ENCODE measurements around the gene NT5C. TPM values are rescaled to one million over a fixed set of nuclear protein-coding genes. Genes with fewer than 3 reads are reported as not detected.

Gene NT5C
- total RNA-seq, 1 donor: 24.3 TPM

DNA sequence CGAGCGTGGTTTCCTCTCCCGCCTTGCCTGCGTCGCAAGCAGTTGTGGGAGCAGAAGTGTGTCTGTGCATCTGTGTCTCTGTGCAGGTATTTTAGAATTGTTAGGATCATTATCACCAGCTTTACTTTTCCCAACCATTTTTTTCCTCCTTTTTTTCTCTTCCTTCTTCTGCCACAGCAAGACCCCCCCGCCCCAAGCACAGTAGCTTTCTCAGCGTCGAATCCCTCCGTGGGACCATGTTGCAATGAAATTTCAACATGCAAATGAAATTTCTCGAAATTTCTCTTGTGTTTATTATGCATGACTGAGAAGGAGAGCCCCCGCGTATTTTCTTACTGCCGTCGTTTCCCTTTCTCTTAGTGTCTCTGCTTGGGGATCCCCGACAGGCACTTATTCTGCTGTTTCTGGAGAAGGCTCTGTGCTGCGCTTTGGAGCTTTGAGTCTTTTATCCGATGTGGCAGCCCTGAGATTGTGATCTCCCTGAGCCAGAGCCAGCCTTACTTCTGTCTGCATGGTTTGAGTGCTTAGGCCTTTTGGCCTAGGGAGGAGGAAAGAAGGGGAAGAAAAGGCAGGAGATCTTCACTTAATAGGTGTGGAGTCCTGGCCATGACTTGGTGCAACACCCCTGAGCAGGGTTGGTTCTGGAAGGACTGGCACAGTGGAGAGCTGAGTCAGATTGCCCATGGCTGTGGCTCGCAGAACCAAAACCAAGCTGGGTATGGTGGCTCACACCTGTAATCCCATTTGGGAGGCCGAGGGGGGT lies 16.8 kb downstream of the NT5C start:
- peaks cover 47% of the 10 kb centered on the region for H3K4me1 ChIP-seq (ENCODE audit: insufficient read depth, low read length)
- H3K9me3 ChIP-seq (ENCODE audit: low read depth, low read length): no peaks in the 10 kb centered on the region
- H3K4me3 ChIP-seq (ENCODE audit: low read length): peak overlapping the region; percentile 56
- no peaks in the 10 kb centered on the region for H3K27me3 ChIP-seq (ENCODE audit: insufficient read depth, low read length)

DNA sequence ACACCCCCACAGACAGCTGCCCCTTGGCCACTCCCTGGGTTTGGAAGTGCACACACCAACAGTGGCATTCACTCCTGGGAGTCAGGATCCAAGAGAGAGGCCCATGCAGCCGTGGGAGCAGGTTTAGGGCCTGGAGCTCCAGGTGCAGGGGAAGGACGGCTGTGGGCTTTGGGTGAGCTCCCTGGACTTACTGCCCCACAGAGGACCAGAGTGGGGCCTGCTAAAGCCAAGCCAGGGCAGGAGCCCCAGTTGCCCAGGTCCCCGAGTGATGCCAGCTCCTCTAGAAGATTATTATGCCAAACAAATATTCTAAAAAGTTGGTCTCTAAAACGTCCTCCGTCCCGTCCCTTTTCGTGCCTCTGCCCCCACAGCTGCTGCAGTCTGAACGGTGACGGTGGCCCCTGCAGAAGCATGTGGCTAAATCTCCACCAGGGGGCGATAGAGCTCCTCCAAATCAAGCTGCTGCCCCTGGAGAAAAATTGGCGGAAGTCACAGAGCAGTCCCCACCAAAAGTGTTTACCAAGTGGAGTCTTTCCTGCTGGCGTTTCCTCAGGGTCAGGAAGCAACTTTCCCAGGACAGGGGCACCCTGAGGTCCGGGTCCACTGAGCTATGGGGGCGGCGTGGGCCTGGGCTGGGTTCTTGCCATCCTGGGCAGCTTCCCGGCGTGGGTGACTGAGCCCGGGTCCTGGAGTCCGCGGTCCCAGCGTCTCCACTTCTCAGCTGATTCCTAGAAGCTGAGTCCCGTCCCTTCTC lies 17.6 kb downstream of the NT5C start:
- H3K4me3 ChIP-seq (ENCODE audit: low read length): peak overlapping the region; percentile 56
- H3K4me1 ChIP-seq (ENCODE audit: insufficient read depth, low read length): peaks cover 52% of the 10 kb centered on the region
- H3K9me3 ChIP-seq (ENCODE audit: low read depth, low read length): no peaks in the 10 kb centered on the region

DNA sequence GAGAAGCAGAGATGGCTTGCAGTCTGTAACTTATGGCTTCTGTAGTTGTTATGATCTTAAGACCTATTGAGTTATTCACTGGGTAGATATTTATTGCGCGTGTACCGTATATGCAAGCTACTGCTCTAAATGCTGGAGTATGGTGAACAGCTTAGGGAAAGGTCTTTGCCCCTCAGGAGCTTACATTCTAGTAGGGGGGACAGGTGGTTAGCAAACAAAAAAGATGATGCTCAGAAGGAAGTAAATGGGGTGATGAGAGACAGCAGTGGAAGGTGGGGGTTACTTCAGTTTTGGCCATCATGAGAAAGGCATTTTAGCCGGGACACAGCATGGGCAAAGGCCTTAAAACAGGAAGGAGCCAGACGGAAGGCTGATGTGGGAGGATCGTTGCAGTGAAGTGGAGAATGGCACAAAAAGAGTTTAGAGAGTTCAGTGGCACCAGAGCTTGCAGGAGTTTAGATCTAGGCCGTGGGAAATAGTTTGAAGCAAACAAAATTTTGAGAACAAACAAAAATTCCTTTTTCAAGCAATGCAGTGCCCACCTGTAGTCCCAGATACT lies 19.7 kb downstream of the NT5C start:
- H3K9me3 ChIP-seq (ENCODE audit: low read depth, low read length): no peaks in the 10 kb centered on the region
- no peaks in the 10 kb centered on the region for H3K27me3 ChIP-seq (ENCODE audit: insufficient read depth, low read length)
- peaks cover 56% of the 10 kb centered on the region for H3K4me1 ChIP-seq (ENCODE audit: insufficient read depth, low read length)
- no peak overlapping the region for H3K4me3 ChIP-seq (ENCODE audit: low read length)

More for the DNA sequence above, 17.6 kb downstream of the NT5C start:
- H3K27me3 ChIP-seq (ENCODE audit: insufficient read depth, low read length): no peaks in the 10 kb centered on the region

DNA sequence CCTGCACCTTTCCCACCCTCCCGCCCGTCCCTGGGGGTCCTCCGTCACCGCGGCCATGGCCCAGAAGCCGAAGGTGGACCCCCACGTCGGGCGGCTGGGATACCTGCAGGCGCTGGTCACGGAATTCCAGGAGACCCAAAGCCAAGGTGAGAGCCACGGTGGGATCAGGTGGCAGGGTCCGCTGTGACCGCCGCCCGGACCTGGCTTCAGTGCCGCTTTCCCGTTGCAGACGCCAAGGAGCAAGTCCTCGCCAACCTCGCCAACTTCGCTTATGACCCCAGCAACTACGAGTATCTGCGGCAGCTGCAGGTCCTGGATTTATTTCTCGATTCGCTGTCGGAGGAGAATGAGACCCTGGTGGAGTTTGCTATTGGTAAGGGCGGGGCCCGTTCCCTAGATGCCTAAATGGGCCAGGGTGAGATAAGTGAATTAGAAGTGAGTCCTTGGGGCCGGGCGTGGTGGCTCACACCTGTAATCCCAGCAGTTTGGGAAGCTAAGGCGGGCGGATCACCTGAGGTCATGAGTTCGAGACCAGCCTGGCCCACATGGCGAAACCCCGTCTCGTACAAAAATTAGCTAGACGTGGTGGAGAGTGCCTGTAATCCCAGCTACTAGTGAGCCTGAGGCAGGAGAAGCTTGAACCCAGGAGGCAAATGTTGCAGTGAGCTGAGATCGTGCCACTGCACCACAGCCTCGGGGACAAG lies 21.2 kb downstream of the NT5C start:
- Histone ChIP-seq H3K4me3 (ENCODE audit: low read length) (peak overlapping the region; percentile 83), H3K9me3 (ENCODE audit: low read depth, low read length) (no peaks in the 10 kb centered on the region), H3K4me1 (ENCODE audit: insufficient read depth, low read length) (peaks cover 51% of the 10 kb centered on the region), H3K27me3 (ENCODE audit: insufficient read depth, low read length) (no peaks in the 10 kb centered on the region)

DNA sequence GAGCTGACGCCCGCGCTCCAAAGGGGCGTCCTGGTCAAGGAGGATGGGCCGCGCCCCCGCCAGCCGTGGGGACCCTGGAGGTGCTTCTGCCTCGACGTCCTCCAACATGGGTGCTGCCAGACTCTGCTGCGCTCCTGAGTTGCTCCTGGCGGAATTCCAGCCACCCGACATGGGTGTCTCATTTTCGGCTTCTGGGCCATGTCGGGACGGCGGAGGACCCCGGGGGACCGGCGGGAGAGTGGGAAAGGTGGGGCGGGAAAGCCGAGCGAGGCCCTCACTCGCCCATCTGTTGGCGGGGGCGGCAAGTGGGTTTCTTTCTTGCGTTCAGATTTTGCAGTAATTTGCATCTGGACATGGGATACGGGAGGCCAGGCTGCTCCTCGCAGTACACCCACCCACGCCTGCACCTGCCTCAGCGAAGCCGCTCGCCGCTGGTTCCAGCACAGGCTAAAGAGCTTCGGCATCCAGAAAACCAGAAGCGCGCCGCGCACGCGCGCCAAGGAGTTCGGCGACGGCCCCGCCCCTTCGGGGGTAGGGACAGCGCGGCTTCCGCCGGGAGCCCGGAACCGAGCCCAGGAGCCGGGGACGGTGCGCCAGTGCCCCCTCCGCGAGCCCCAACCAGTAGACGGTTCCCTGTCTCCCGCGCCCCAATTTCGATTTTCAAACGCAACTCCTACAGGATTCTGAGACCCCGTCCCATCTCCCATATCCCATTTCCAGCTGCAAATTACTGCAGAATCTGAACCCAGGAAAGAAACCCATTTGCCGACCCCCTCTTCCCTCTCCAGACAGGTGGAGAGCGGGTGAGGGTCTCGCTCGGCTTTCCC lies 21.9 kb downstream of the NT5C start, which contains the start of gene ARMC7:
TSS of gene ARMC7 (plus strand) at position 563 of the 827 bp plus-strand sequence. CDS start 320 bp downstream, outside the sequence.
- H3K4me1 ChIP-seq (ENCODE audit: insufficient read depth, low read length): peaks cover 43% of the 10 kb centered on the region
- no peaks in the 10 kb centered on the region for H3K27me3 ChIP-seq (ENCODE audit: insufficient read depth, low read length)
- H3K9me3 ChIP-seq (ENCODE audit: low read depth, low read length): no peaks in the 10 kb centered on the region
- peak within 1 kb of the TSS; percentile 83 for H3K4me3 ChIP-seq (ENCODE audit: low read length)

DNA sequence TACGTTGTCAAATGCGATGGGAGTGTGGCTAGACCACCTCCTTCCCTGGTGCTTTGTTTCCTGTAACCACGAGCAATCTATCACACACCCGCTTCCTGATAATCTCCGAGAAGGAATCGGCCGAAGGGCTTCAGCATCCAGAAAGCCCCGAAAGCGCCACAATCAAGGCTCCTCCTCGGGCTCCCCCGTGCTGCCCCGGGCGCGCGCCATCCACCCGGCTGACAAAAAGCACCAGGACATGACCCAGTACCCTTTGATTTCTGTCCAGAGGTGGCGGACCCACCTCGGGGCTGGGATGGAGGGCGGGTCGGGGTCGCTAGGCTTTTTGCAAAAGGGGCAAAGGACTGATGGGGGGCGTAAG lies 22.5 kb downstream of the NT5C start:
- peak overlapping the region; percentile 83 for H3K4me3 ChIP-seq (ENCODE audit: low read length)
- H3K9me3 ChIP-seq (ENCODE audit: low read depth, low read length): no peaks in the 10 kb centered on the region
- H3K4me1 ChIP-seq (ENCODE audit: insufficient read depth, low read length): peaks cover 39% of the 10 kb centered on the region

DNA sequence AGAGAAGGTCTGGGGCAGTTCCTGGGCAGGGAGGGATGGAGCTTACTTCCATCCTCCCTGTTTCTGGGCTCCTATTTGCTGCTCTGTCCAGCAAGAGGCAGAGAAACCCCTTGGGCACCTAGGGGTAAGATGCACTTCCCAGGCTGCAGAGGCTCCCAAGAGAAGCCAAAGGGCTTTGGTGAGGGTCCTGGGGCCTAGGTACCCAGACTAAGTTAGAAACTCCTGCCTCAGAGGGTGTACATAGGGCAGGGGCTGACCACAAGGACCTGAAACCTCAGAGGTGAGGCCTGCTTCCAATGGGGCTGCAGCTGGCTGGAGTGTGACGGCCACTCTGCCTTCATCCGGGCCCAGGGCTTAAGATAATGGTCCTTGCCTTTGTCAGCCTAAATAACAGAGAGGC lies 23.3 kb downstream of the NT5C start:
- Histone ChIP-seq H3K4me3 (ENCODE audit: low read length) (no peak overlapping the region), H3K4me1 (ENCODE audit: insufficient read depth, low read length) (peaks cover 34% of the 10 kb centered on the region), H3K27me3 (ENCODE audit: insufficient read depth, low read length) (no peaks in the 10 kb centered on the region), H3K9me3 (ENCODE audit: low read depth, low read length) (no peaks in the 10 kb centered on the region)

More for the DNA sequence above, 22.5 kb downstream of the NT5C start:
- no peaks in the 10 kb centered on the region for H3K27me3 ChIP-seq (ENCODE audit: insufficient read depth, low read length)

DNA sequence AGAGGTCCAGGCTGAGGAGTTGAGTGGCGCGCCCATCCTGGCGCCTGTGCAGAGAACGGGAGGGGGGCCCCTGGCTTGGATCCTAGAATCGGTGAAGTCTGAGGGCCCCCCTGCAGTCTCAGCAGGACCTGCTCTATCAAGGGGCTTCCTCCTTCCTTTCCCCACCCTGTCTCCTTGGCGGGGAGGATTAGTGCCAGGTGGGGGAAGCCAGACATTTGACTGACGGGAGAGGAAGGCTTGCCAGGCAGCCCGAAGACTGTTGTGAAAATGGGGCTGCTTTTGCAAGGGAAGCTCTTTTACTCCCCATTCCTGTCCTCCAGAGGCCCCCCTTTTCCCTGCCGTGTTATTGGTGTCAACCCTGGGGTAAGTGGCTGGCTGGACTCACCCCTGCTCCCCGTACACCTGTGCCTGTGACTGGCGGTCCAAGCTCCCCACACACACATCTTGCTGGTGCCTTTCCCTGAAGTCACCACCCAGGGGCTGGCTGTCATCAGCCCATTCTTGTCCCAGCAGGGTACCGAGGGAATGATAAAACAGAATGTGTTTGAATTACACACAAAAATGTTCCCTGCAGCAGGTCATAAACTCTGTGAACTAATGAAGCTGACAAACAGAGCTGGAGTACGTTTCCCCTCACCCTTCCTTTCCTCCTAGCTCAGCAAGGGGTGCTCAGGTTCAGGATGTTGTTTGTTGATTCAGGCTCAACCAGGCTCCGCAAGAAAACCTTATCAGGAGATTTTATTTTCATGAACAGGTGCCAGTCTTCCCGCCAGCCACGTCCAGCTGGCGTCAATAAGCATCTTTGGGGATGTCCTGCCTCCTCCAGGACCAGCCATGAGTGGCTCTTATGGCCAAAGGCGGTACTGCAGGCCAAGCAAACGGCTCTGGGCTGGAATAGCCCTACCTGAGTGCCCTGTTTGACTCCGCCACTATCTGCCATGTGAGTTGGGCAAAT lies 26.1 kb downstream of the NT5C start:
- peaks cover 22% of the 10 kb centered on the region for H3K4me1 ChIP-seq (ENCODE audit: insufficient read depth, low read length)
- no peak overlapping the region for H3K4me3 ChIP-seq (ENCODE audit: low read length)
- no peaks in the 10 kb centered on the region for H3K9me3 ChIP-seq (ENCODE audit: low read depth, low read length)
- H3K27me3 ChIP-seq (ENCODE audit: insufficient read depth, low read length): no peaks in the 10 kb centered on the region

DNA sequence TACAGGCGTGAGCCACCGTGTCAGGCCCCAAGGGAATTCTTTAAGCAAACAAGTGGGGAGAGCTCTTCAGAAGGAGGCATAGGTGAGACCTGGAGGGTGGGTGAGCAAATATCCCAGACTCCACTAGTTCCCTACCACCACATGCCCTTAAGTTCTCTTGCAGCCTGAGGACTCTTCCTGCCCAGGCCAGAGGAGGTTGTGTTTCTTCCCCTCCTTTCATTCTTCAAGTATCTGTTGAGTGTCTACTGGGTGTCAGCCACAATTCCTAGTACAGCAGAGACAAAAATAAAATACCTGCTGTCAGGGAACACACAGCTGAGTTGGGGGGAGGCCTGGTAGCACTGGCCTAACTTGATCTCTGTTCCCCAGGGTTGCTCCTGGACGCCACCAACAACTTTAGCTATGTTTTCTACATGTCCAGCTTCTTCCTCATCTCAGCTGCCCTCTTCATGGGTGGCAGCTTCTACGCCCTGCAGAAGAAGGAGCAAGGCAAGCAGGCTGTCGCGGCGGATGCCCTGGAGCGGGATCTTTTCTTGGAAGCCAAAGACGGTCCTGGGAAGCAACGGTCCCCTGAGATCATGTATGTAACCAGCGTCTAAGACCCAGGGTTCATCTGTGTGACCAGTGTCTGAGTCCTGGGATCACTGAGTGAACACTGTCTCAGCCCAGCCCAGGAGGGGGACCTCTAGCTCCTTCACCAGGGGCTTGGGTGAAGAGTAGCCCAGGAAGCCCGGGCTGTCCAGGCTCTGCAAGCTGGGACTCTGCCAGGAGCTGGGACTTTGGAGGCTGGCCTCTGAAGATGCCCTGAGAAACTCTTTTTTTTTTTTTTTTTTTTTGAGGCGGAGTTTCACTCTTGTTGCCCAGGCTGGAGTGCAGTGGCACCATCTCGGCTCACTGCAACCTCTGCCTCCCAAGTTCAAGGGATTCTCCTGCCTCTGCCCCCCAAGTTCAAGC lies 27.7 kb downstream of the NT5C start:
- H3K27me3 ChIP-seq (ENCODE audit: insufficient read depth, low read length): no peaks in the 10 kb centered on the region
- H3K4me3 ChIP-seq (ENCODE audit: low read length): no peak overlapping the region
- peaks cover 14% of the 10 kb centered on the region for H3K4me1 ChIP-seq (ENCODE audit: insufficient read depth, low read length)
- no peaks in the 10 kb centered on the region for H3K9me3 ChIP-seq (ENCODE audit: low read depth, low read length)

DNA sequence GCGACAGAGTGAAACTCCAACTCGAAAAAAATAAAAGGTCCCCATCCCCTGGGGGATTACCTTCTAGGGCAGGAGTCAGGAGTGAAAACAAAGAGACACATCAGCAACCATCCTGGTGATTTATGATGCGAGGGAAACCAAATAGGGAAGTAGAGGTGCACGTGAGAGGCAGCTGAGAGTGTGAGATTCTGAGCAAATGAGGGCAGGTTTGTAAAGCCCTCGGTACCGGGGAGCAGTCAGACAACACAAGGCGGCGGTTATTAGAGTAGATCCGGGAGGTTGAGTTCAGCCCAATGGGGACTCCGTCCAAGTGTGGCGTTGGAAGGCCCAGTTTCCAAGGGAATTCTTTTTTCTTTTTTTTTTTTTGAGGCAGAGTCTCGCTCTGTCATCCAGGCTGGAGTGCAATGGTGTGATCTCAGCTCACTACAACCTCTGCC lies 29.1 kb downstream of the NT5C start:
- peaks cover 11% of the 10 kb centered on the region for H3K4me1 ChIP-seq (ENCODE audit: insufficient read depth, low read length)
- no peaks in the 10 kb centered on the region for H3K9me3 ChIP-seq (ENCODE audit: low read depth, low read length)
- H3K27me3 ChIP-seq (ENCODE audit: insufficient read depth, low read length): no peaks in the 10 kb centered on the region
- no peak overlapping the region for H3K4me3 ChIP-seq (ENCODE audit: low read length)

DNA sequence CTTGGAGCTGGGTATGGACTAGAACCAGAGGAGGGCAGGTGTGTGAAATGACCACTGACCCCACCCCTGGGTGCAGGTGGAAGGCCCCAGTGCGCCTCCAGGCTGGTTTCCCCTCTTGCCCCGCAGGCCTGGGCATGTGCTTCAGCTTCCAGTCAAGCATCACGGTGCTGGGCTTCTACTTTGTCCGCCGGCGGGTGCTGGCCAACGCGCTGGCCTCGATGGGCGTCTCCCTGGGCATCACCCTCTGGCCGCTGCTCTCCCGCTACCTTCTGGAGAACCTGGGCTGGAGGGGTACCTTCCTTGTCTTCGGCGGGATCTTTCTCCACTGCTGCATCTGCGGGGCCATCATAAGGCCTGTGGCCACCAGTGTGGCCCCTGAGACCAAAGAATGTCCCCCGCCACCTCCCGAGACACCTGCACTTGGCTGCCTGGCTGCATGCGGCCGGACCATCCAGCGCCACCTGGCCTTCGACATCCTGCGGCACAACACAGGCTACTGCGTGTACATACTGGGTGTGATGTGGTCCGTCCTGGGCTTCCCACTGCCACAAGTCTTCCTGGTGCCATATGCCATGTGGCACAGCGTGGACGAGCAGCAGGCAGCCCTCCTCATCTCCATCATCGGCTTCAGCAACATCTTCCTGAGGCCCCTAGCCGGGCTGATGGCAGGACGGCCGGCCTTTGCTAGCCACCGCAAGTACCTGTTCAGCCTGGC lies 31.5 kb downstream of the NT5C start:
- no peak overlapping the region for H3K4me3 ChIP-seq (ENCODE audit: low read length)
- H3K4me1 ChIP-seq (ENCODE audit: insufficient read depth, low read length): peaks cover 26% of the 10 kb centered on the region
- H3K27me3 ChIP-seq (ENCODE audit: insufficient read depth, low read length): no peaks in the 10 kb centered on the region

DNA sequence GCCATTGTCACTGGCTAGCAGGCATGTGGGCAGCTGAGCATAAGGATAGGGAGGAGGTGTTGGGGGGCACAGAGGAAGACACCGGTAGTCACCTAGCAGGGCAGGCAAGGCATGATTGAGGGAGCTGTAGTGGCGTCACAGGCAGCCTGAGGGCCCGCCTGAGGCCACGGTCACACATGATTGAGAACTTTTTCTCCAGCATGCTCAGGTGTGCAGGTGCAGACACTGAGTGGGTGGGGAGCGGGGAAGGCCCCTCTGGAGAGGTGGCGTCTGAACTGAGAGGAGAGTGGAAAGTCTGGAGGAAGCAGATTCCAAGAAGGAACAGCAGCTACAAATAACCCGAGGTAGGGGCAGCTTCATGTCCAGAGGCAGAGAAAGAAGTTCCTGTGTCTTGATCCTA lies 32.7 kb downstream of the NT5C start:
- Histone ChIP-seq H3K4me1 (ENCODE audit: insufficient read depth, low read length) (peaks cover 27% of the 10 kb centered on the region), H3K9me3 (ENCODE audit: low read depth, low read length) (no peaks in the 10 kb centered on the region), H3K27me3 (ENCODE audit: insufficient read depth, low read length) (no peaks in the 10 kb centered on the region), H3K4me3 (ENCODE audit: low read length) (no peak overlapping the region)

More for the DNA sequence above, 31.5 kb downstream of the NT5C start:
- H3K9me3 ChIP-seq (ENCODE audit: low read depth, low read length): no peaks in the 10 kb centered on the region
